CD4-positive, alpha-beta T cell treated with Interleukin-6 at 100 ng/mL for 8 hours (primary cell): Measurements from ENCODE around the gene AMIGO3.
A peak's percentile ranks its signal among the peaks of the same experiment; 100 is the strongest.

Experiments
- DNase-seq: peaks from one replicate; pipeline ENCODE4 v3.0.0-alpha.2; 2020; ENCODE audit warnings: mixed read lengths, low spot score

AMIGO3 gene

GRCh38 chr3:49724586-49724985 lies 5.1 kb upstream of the AMIGO3 start:
- no peak for DNase-seq

GRCh38 chr3:49723628-49724551 lies 4.4 kb upstream of the AMIGO3 start, which contains the start of gene GMPPB:
GMPPB (minus strand) TSS chr3:49723951; CDS start chr3:49723726, 225 bp downstream.
- peak; percentile 91 for DNase-seq

GRCh38 chr3:49723296-49723627 lies 3.8 kb upstream of the AMIGO3 start:
- DNase-seq, result peak; percentile 46

- DNase-seq, result no peak
These were observed 3.4 kb upstream of the AMIGO3 start for GRCh38 chr3:49722896-49723295.

- no peak for DNase-seq
These were observed 2.7 kb upstream of the AMIGO3 start for GRCh38 chr3:49721896-49722781.

GRCh38 chr3:49721596-49721895 lies 2.1 kb upstream of the AMIGO3 start:
- no peak for DNase-seq

- DNase-seq, result no peak
These were observed 1.5 kb upstream of the AMIGO3 start for GRCh38 chr3:49720855-49721595.

GRCh38 chr3:49718858-49719213 lies 648 bp downstream of the AMIGO3 start:
- DNase-seq, result no peak

GRCh38 chr3:49717959-49718857 lies 1.3 kb downstream of the AMIGO3 start:
- no peak for DNase-seq

GRCh38 chr3:49717211-49717958 lies 2.1 kb downstream of the AMIGO3 start:
- DNase-seq, result no peak

GRCh38 chr3:49716691-49717210 lies 2.7 kb downstream of the AMIGO3 start:
- no peak for DNase-seq

GRCh38 chr3:49716169-49716568 lies 3.3 kb downstream of the AMIGO3 start:
- DNase-seq, result no peak

GRCh38 chr3:49715611-49716121 lies 3.8 kb downstream of the AMIGO3 start:
- DNase-seq, result no peak

GRCh38 chr3:49714728-49715550 lies 4.5 kb downstream of the AMIGO3 start:
- no peak for DNase-seq

- DNase-seq, result no peak
These were observed 6.0 kb downstream of the AMIGO3 start for GRCh38 chr3:49713336-49714105.

- DNase-seq, result no peak
These were observed 6.7 kb downstream of the AMIGO3 start for GRCh38 chr3:49712631-49713317.

- no peak for DNase-seq
These were observed 7.3 kb downstream of the AMIGO3 start for GRCh38 chr3:49712166-49712565.

- DNase-seq, result no peak
These were observed 8.0 kb downstream of the AMIGO3 start for GRCh38 chr3:49711489-49711888.
